ENCODE results near the gene PEX5.
"Not testable (repeated sequence)": the region's sequence is repeated elsewhere in the genome, so short reads cannot be mapped to it uniquely, and the experiment has no call there.

The PEX5 gene

GRCh38 chr12:7210642-7211151 is 21.2 kb downstream of the PEX5 start:
- ChIA-PET POLR2A (no interaction called here), CTCF (interaction anchor here (1.1 to 4.5 kb wide), 5 partner anchors 10 to 431 kb away, joined by 3 to 19 read pairs (median 3); no protein-coding TSS in a partner anchor)
- DNase-seq (ENCODE audit: low read depth, low spot score), result no peak
- H3K4me3 ChIP-seq (ENCODE audit: low read depth, low read length), result no peak overlapping the region
- no peak for TF ChIP-seq CTCF (IDR thresholded peaks at IDR 0.05; ENCODE audit: insufficient read depth, low read length, missing control alignments)

DNA sequence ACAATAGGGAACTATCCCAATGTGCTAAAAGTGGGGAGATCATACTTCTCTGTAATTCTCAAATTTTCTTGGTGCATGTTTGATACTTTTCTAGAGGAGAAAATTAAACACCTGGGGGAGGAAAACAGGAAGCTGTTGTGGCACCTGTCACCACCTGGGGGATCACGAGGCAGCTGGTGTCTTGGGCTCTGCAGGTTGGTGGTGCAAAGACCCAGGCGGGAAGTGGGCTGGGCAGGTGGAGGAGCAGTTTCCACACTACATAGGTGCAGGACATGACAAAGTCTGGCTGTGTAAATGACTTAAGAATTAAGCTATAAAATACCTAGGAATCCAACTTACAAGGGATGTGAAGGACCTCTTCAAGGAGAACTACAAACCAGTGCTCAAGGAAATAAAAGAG is 23.2 kb downstream of the PEX5 start:
- POLR2A ChIA-PET, result no interaction called here
- DNase-seq (ENCODE audit: low read depth, low spot score), result no peak
- no peak overlapping the region for H3K4me3 ChIP-seq (ENCODE audit: low read depth, low read length)
- TF ChIP-seq CTCF (IDR thresholded peaks at IDR 0.05; ENCODE audit: insufficient read depth, low read length, missing control alignments), result no peak
- CTCF ChIA-PET, result interaction anchor here (1.0 to 1.2 kb wide), 2 partner anchors 429 to 430 kb away, joined by 3 to 4 read pairs; no protein-coding TSS in a partner anchor

DNA sequence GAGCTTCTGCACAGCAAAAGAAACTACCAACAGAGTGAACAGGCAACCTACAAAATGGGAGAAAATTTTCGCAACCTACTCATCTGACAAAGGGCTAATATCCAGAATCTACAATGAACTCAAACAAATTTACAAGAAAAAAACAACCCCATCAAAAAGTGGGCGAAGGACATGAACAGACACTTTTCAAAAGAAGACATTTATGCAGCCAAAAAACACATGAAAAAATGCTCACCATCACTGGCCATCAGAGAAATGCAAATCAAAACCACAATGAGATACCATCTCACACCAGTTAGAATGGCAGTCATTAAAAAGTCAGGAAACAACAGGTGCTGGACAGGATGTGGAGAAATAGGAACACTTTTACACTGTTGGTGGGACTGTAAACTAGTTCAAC is 24.3 kb downstream of the PEX5 start:
- H3K4me3 ChIP-seq (ENCODE audit: low read depth, low read length); DNase-seq (ENCODE audit: low read depth, low spot score); POLR2A ChIA-PET; CTCF ChIA-PET: not testable (repeated sequence)

DNA sequence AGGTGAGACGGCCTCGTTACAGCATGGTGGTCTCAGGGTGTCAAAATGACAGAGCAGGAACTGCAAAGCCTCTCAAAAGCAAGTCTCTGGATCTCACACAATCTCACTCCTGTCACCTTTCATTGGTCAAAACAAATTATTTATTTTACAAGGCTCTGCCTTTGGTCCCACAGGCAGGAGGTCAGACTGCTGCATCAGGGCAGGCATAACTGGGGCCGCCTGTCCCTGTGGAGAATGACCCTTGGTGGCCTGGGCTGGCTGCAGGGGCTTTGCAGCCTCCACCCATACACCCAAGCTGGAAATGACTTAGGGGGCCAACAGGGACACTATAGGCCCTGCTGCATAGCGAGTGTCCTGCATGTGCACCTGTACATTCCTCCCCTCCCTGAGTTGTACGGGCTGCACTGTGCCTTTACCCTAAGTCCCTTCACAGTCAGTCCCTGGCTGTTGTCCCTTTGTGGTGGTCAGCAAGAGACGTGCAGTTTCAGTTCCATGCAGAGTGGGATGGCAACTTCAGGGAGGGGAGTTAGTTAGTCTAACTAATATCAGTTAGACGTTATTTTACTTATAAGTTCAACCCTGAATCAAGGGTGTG is 28.1 kb downstream of the PEX5 start:
- DNase-seq (ENCODE audit: low read depth, low spot score), result no peak
- POLR2A ChIA-PET, result no interaction called here
- TF ChIP-seq CTCF (IDR thresholded peaks at IDR 0.05; ENCODE audit: insufficient read depth, low read length, missing control alignments), result no peak
- CTCF ChIA-PET, result interaction anchor here (1.9 kb wide), 1 partner anchor 243 kb away, joined by 8 read pairs; no protein-coding TSS in a partner anchor
- no peak overlapping the region for H3K4me3 ChIP-seq (ENCODE audit: low read depth, low read length)

GRCh38 chr12:7219599-7220243 is 30.2 kb downstream of the PEX5 start:
- POLR2A ChIA-PET, result no interaction called here
- TF ChIP-seq CTCF (IDR thresholded peaks at IDR 0.05; ENCODE audit: insufficient read depth, low read length, missing control alignments), result peak; percentile 69
- peak; percentile 37 for DNase-seq (ENCODE audit: low read depth, low spot score)
- CTCF ChIA-PET, result interaction anchor here (0.6 to 4.1 kb wide), 32 partner anchors 10 to 588 kb away, joined by 3 to 105 read pairs (median 4); partner anchors contain the start of genes CD163L1 and PEX5
- H3K4me3 ChIP-seq (ENCODE audit: low read depth, low read length), result no peak overlapping the region

- ChIA-PET POLR2A (no interaction called here), CTCF (interaction anchor here (1.0 to 4.1 kb wide), 10 partner anchors 10 to 585 kb away, joined by 3 to 105 read pairs (median 5); no protein-coding TSS in a partner anchor)
- no peak overlapping the region for H3K4me3 ChIP-seq (ENCODE audit: low read depth, low read length)
- no peak for TF ChIP-seq CTCF (IDR thresholded peaks at IDR 0.05; ENCODE audit: insufficient read depth, low read length, missing control alignments)
- no peak for DNase-seq (ENCODE audit: low read depth, low spot score)
These were observed 32.0 kb downstream of the PEX5 start for GRCh38 chr12:7221486-7221885.

Measured in AG04449 (cell line).